Astrocyte of the cerebellum (primary cell): ENCODE results near the gene CPE.

Experiments
- DNase-seq: peaks from one replicate; pipeline ENCODE4 v3.0.0-alpha.2; 2011; ENCODE audit warnings: low read depth
- H3K4me3 ChIP-seq: 2 replicates; pipeline ENCODE4 v1.5.1; 2011; ENCODE audit warnings: mild to moderate bottlenecking, low read depth, low read length, moderate library complexity
- in situ Hi-C: cut with HindIII; loops from 2 replicates; pipeline ENCODE4 v1.10.0; 2017; ENCODE audit warnings: low sequenced_read_pairs
- TF ChIP-seq, protein P1 (sequence below): IDR thresholded peaks from 2 replicates; pipeline ENCODE4 v1.5.1; 2012; ENCODE audit warnings: low read length, low read depth, moderate library complexity, mild to moderate bottlenecking; ENCODE audit errors: missing control alignments

CPE gene

DNA sequence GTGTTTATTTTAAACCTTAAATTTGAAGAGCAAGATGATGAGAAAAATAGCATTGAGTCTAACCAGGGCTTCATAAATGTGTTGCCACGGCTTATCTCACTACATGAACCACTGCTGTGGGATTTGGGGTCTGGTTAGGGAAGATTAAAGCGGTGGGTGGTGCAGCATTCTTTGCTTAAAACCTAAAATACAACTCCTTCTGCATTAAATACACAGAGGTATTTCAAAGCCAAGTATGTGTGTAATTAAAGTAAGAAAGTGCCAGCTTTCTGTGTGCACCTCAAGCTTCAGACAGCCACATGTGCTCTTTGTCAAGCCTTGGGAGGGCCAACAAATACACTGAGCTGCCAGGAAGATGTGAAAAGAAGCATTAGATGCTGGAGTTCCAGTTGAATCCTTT, 128.0 kb downstream of the CPE start:
- TF ChIP-seq, protein P1, sequence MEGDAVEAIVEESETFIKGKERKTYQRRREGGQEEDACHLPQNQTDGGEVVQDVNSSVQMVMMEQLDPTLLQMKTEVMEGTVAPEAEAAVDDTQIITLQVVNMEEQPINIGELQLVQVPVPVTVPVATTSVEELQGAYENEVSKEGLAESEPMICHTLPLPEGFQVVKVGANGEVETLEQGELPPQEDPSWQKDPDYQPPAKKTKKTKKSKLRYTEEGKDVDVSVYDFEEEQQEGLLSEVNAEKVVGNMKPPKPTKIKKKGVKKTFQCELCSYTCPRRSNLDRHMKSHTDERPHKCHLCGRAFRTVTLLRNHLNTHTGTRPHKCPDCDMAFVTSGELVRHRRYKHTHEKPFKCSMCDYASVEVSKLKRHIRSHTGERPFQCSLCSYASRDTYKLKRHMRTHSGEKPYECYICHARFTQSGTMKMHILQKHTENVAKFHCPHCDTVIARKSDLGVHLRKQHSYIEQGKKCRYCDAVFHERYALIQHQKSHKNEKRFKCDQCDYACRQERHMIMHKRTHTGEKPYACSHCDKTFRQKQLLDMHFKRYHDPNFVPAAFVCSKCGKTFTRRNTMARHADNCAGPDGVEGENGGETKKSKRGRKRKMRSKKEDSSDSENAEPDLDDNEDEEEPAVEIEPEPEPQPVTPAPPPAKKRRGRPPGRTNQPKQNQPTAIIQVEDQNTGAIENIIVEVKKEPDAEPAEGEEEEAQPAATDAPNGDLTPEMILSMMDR = no peak
- H3K4me3 ChIP-seq = no peak overlapping the region
- no peak for DNase-seq
- in situ Hi-C loops = no loop called here

DNA sequence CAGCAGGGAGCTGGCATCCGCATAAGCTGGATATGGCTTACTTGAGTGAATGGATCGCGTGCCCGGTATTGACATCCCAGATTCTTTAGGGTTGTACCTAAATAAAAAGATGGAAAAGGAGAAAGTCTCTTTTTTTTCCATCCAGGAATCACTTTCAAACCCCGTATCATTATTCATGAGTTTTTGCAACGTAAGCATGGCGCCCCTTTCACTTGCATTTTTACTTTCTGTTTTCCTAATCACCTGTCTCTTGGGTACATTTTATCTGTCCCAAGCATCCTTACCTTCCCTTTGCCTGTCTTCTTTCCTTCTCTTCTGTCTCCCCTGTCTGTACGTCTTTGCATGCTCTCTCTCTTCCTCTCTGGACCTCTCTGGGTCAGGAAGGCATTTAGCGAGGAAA, 128.6 kb downstream of the CPE start:
- in situ Hi-C loops = no loop called here
- DNase-seq = no peak

DNA sequence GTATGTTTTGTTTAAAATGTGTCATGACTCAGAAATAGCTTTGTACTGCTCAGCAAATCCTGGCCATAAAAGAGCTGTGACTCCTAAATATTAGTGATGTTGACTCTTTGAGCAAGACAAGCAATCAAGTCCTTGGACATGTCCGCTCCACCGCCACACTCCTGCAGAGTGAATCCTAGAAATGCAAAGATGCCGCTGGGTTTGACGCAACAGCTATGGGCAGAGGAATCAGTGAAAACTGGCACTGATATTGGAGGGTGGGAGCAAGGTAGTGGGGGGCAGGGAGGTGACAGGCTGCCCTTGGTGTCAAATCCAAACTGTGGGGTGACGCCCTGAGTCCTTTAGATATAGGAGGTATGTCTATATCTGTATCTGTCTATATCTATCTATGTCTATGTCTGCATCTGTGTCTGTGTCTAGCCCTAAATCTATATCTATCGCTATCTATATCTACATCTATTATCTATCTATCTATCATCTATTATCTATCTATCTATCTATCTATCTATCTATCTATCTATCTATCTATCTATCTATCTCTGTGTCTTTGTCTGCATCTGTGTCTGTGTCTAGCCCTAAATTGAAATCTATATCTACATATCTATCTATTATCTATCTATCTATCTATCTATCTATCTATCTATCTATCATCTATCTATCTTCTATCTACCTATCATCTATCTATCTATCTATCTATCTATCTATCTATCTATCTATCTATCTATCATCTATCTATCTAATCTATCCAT, 129.7 kb downstream of the CPE start:
- TF ChIP-seq, protein P1 = no peak
- in situ Hi-C loops = no loop called here
- no peak for DNase-seq
- no peak overlapping the region for H3K4me3 ChIP-seq

More for the DNA sequence above, 128.6 kb downstream of the CPE start:
- TF ChIP-seq, protein P1 = no peak
- H3K4me3 ChIP-seq = no peak overlapping the region

DNA sequence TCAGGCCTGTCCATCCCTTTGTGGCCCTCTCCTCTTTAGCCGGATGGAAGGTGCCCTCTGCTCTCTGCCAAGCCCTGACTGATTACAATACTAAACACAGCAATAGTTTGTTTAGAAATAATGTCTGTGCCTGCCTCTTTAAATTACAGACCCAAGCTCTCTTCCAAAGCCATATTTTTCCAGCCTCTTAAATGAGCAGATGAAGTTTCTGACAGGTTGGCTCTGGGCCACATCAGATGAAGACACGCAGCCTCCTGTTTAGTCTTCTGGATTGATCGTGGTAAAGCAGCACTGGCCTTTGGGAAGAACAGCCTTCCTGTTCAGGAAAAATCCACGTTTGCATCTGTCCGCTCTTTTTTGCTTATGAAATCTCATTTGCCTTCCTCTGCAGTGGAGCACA, 133.6 kb downstream of the CPE start:
- no peak overlapping the region for H3K4me3 ChIP-seq
- TF ChIP-seq, protein P1 = no peak
- in situ Hi-C loops = no loop called here
- DNase-seq = no peak

DNA sequence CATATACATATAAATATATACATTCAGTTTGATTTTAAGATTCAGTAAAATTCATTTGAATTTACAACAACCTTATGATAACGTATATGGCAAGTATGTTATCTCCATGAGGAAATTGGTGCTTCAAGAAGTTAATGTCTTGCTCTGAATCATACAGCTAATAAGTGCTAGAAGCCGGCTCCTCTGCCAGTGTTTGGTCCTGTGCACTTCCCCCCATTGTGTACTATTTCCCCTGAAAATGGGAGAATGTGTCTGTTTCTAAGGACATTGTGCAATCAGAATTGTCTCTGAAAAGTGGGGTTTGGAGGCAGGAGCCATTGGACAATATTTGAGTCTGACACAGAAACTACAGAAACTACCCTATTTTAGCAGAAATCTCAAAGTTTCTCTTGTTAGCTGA, 135.9 kb downstream of the CPE start:
- in situ Hi-C loops = no loop called here
- TF ChIP-seq, protein P1 = no peak
- DNase-seq = no peak
- no peak overlapping the region for H3K4me3 ChIP-seq

DNA sequence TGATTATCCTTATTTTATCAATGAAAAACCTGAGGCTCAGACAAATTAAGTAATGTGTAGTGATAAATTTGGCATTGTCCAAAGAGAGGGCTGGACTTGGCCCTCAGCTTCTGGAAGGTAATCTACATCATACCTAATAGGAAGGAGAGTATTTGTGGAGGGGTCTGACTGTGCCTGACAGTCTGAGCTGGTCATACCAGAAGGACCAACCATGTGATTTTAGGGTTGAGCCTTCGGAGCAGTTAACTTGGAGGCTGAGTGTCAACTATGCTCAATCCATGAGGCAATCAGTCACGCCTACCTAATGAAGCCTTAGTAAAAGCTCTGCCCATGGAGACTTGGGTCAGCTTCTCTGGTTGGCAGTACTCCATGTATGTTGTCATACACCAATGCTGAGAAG, 136.4 kb downstream of the CPE start:
- H3K4me3 ChIP-seq = no peak overlapping the region
- in situ Hi-C loops = no loop called here
- TF ChIP-seq, protein P1 = no peak
- no peak for DNase-seq
